AG04450 (cell line): Measurements from ENCODE around the gene TCERG1. TPM values are rescaled to one million over a fixed set of nuclear protein-coding genes. Genes with fewer than 3 reads are reported as not detected.

Experiments
- CTCF ChIA-PET: fragments of 300-600, 350-600 bp; formaldehyde crosslinking; extraction: SDS; loops from one replicate; lab custom pipeline; 2022; ENCODE audit warnings: antibody characterized with exemption, inconsistent platforms; lab: Charles Lee
- POLR2A ChIA-PET: fragments of 350-600 bp; formaldehyde crosslinking; extraction: SDS; loops from one replicate; lab custom pipeline; 2021; ENCODE audit warnings: antibody characterized with exemption, inconsistent platforms; lab: Yijun Ruan, JAX
- DNase-seq: peaks from one replicate; pipeline ENCODE4 v3.0.0-alpha.2; 2011; ENCODE audit warnings: low read depth, low spot score
- H3K27ac ChIP-seq: one replicate; pipeline ENCODE4 v1.5.1; 2012; ENCODE audit warnings: low read depth, low read length, control low read depth
- H3K27me3 ChIP-seq: one replicate; pipeline ENCODE4 v1.6.0; 2012; ENCODE audit warnings: low read length; ENCODE audit not compliant: control insufficient read depth, insufficient read depth
- H3K4me3 ChIP-seq: 2 replicates; pipeline ENCODE4 v1.5.1; 2011; ENCODE audit warnings: mild to moderate bottlenecking, low read depth, low read length, control low read depth
- H3K9me3 ChIP-seq: 2 replicates; pipeline ENCODE4 v1.5.1; 2012; ENCODE audit warnings: low read length; ENCODE audit not compliant: control insufficient read depth, insufficient read depth
- polyA plus RNA-seq: library from polyadenylated mRNA; depleted of rRNA; stranded (reverse); fragments of >200 nt; gene quantifications from 2 replicates; pipeline ENCODE4 v1.2.3, GENCODE V29; 2011
- TF ChIP-seq, protein P1 (sequence below): IDR thresholded peaks from 2 replicates; pipeline ENCODE4 v1.5.1; 2011; ENCODE audit warnings: low read depth, low read length, control low read depth, inconsistent platforms

TCERG1 gene
- polyA plus RNA-seq, 1 experiment: 43.1 TPM

DNA sequence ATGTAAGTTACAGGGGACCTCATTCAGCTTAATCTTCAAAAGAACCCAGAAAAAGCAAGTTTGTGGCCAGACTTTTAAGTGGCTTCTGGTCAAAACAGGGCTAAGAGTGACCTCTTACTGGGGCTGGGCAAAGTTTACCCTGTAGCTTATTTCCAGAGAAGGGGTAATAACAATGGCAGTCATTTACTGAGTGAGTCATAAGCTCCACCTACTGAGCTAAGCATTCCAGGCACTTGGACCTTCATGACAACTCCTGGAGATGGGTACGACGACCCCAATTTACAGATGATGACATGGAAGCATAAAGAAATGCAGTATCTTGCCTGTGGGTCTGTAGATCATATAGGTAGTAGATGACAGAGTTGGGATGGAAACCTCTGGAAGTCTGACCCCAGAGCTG is 73.6 kb downstream of the TCERG1 start:
- no peak overlapping the region for H3K27ac ChIP-seq
- H3K27me3 ChIP-seq: no peaks in the 10 kb centered on the region
- no peak overlapping the region for H3K4me3 ChIP-seq
- no peak for DNase-seq
- POLR2A ChIA-PET: no interaction called here
- H3K9me3 ChIP-seq: no peaks in the 10 kb centered on the region
- CTCF ChIA-PET: interaction anchor here (0.9 to 2.2 kb wide), 6 partner anchors 10 to 668 kb away, joined by 3 to 21 read pairs (median 6); no protein-coding TSS in a partner anchor
- TF ChIP-seq, protein P1, sequence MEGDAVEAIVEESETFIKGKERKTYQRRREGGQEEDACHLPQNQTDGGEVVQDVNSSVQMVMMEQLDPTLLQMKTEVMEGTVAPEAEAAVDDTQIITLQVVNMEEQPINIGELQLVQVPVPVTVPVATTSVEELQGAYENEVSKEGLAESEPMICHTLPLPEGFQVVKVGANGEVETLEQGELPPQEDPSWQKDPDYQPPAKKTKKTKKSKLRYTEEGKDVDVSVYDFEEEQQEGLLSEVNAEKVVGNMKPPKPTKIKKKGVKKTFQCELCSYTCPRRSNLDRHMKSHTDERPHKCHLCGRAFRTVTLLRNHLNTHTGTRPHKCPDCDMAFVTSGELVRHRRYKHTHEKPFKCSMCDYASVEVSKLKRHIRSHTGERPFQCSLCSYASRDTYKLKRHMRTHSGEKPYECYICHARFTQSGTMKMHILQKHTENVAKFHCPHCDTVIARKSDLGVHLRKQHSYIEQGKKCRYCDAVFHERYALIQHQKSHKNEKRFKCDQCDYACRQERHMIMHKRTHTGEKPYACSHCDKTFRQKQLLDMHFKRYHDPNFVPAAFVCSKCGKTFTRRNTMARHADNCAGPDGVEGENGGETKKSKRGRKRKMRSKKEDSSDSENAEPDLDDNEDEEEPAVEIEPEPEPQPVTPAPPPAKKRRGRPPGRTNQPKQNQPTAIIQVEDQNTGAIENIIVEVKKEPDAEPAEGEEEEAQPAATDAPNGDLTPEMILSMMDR: no peak

DNA sequence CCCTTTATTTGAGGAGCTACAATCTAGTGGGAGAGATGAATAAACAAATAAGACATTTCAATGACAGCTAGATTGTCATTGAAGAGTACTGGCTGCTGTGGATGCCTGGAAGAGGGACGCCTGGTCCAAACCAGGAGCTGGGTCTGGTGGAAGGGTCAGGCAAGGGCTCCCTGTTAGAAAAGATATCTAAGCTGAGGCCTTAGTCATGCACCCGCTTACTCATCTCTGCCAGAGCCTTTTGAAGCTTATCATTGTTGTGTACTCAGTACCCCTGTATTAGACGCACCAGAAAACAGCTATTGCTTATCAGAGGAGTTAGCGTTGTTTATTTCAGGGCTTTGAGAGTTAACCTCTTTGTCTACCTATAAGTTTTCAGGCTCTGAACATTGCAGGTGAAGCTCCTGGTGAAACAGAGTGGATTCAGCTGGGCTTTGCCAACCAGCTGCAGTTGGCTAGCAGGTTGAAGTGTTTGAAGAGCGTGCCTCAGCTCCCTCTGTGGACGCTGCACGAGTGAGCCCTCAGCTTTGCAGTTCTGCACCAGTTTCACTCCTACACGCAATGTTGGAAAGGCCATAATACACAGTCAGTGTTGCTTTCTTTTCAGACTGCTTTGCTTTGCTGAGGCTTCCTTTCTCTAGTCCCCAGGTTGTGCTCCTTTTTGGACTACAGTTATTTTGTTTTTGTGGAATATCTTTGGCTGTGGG is 74.4 kb downstream of the TCERG1 start:
- CTCF ChIA-PET: interaction anchor here (1.3 to 2.2 kb wide), 5 partner anchors 9 to 444 kb away, joined by 3 to 21 read pairs (median 6); no protein-coding TSS in a partner anchor

DNA sequence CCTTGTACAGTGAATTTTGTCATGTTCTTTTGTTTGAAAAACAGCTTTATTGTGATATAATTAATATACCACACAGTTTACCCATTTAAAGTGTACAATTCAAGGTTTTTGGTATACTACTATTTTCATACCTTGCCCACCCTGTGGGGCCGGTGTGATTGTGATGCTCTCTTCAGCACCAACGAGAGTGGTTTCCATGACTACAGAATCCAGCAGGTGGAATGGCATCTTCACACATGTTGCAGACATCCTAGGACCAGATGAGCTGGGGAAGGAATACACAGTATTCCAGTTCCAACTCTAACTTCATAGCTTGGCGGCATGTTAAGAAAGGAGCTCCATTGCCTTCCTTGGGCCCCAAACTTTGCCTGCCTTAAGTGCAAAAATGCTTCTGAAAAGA is 76.6 kb downstream of the TCERG1 start:
- no peak for DNase-seq
- H3K9me3 ChIP-seq: no peaks in the 10 kb centered on the region
- ChIA-PET POLR2A (no interaction called here), CTCF (interaction anchor here (0.6 to 2.7 kb wide), 3 partner anchors 10 to 21 kb away, joined by 3 to 17 read pairs (median 3); no protein-coding TSS in a partner anchor)
- H3K27ac ChIP-seq: no peak overlapping the region
- TF ChIP-seq, protein P1: no peak
- H3K27me3 ChIP-seq: no peaks in the 10 kb centered on the region
- no peak overlapping the region for H3K4me3 ChIP-seq

More for the DNA sequence above, 74.4 kb downstream of the TCERG1 start:
- DNase-seq: no peak
- H3K9me3 ChIP-seq: no peaks in the 10 kb centered on the region
- TF ChIP-seq, protein P1: no peak
- no peaks in the 10 kb centered on the region for H3K27me3 ChIP-seq
- POLR2A ChIA-PET: no interaction called here
- H3K4me3 ChIP-seq: no peak overlapping the region
- H3K27ac ChIP-seq: no peak overlapping the region

DNA sequence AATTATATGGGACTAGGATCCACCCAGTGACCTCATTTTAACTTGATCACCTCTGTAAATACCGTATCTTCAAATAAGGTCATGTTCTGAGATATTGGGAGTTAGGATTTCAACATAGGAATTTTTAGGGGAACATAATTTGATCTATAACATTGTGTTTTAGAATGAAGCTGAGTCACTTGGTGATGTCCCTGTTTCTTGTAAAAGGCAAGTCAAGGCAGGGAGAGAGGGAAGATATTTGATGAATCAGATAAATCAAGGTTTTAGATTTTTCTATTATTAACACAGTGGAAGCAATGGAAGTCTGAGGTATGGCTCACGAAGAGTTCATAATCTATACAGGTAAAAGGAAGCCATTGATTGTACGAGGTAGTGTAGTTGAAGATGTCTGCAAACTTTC is 80.7 kb downstream of the TCERG1 start:
- POLR2A ChIA-PET: no interaction called here
- Histone ChIP-seq H3K27me3 (no peaks in the 10 kb centered on the region), H3K4me3 (no peak overlapping the region), H3K27ac (no peak overlapping the region), H3K9me3 (no peaks in the 10 kb centered on the region)
- TF ChIP-seq, protein P1: no peak
- DNase-seq: no peak
- CTCF ChIA-PET: interaction anchor here (0.5 to 2.1 kb wide), 6 partner anchors 11 to 1049 kb away, joined by 3 to 14 read pairs (median 4); partner anchors contain the start of gene GPR151

DNA sequence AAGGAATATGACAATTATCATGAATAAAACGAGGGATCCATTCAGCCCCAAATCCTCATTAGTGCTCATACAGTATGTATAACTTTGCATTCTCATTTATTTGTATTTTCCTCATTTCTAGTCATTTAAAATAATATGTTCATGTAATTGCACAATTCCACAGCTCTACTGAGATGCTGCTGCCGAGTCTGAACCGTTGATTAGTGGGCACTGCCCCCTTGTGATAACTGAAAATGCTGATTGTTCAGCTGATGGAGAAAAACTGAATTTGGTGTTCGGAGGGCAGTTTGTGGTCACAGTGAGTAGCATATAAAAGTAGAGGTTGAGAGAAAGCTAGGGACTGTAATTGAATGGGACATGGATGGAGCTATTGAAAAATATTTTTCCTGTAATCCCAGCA is 81.1 kb downstream of the TCERG1 start:
- Histone ChIP-seq H3K27ac (no peak overlapping the region), H3K27me3 (no peaks in the 10 kb centered on the region), H3K9me3 (no peaks in the 10 kb centered on the region), H3K4me3 (no peak overlapping the region)
- ChIA-PET CTCF (interaction anchor here (0.6 to 2.1 kb wide), 7 partner anchors 12 to 1050 kb away, joined by 3 to 14 read pairs (median 3); partner anchors contain the start of gene GPR151), POLR2A (no interaction called here)
- TF ChIP-seq, protein P1: peak; percentile 16; the same call in 1 of the 2 replicates
- no peak for DNase-seq
